ENCODE results near the gene CTSK. TPM values are rescaled to one million over a fixed set of nuclear protein-coding genes. Genes with fewer than 3 reads are reported as not detected.

The CTSK gene
- total RNA-seq, 1 experiment from 2014 or later = 4.2 TPM

DNA sequence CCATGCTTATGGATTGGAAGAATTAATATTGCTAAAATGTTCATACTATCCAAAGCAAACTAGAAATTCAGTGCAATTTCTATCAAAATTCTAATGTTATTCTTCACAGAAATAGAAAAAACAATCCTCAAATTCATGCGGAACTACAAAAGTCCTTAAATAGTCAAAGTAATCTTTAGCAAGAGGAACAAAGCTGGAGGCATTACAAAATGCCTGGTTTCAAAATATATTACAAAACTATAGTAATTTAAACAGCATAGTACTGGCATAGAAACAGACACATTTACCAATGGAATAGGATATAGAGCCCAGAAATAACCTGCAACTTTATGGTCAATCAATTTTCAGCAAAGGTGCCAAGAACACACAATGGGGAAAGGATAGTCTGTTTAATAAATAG lies 46.3 kb downstream of the CTSK start:
- DNase-seq = no peak
- H3K27me3 ChIP-seq (ENCODE audit: insufficient read depth, low read length) = no peaks in the 10 kb centered on the region
- no peak overlapping the region for H2BK15ac ChIP-seq (ENCODE audit: low read depth, low read length)
- H2AFZ ChIP-seq (ENCODE audit: low read length) = no peak overlapping the region
- H3K4me1 Mint-ChIP-seq = no peaks in the 10 kb centered on the region
- H2BK120ac ChIP-seq (ENCODE audit: low read depth, low read length, poor library complexity, severe bottlenecking) = no peak overlapping the region
- H2BK20ac ChIP-seq (ENCODE audit: low read depth, low read length, poor library complexity, severe bottlenecking) = no peak overlapping the region
- peaks cover 7% of the 10 kb centered on the region in 2 experiments for H3K9me3 Mint-ChIP-seq
- no peaks in the 10 kb centered on the region for H3K9me3 ChIP-seq (ENCODE audit: control insufficient read depth, low read depth, low read length)
- no peak overlapping the region for H3K27ac ChIP-seq (ENCODE audit: insufficient read length, low read depth, low read length)
- no peak overlapping the region for H3K9ac ChIP-seq (ENCODE audit: extremely low read depth, insufficient read length, low read length)
- H4K5ac ChIP-seq (ENCODE audit: insufficient read length, low read depth, low read length) = no peak overlapping the region
- no peak overlapping the region for H4K91ac ChIP-seq (ENCODE audit: insufficient read length, low read depth, low read length)
- no peak overlapping the region for H3K4ac ChIP-seq (ENCODE audit: low read depth, low read length)
- H3K4me1 ChIP-seq (ENCODE audit: insufficient read depth, low read length) = no peaks in the 10 kb centered on the region
- H3K23me2 ChIP-seq (ENCODE audit: insufficient read length, low read depth, low read length, poor library complexity, severe bottlenecking) = no peaks in the 10 kb centered on the region
- H3K23ac ChIP-seq (ENCODE audit: insufficient read length, low read depth, low read length) = no peak overlapping the region
- H3K56ac ChIP-seq (ENCODE audit: insufficient read length, low read depth, low read length) = no peak overlapping the region
- H2AK5ac ChIP-seq (ENCODE audit: insufficient read length, low read length) = no peak overlapping the region
- H3T11ph ChIP-seq (ENCODE audit: low read length) = no peak overlapping the region
- WGBS (ENCODE audit: extremely low coverage, insufficient read length, low lambda C conversion rate) = no CpG with 5 or more reads among the region's 1 CpG
- H3K4me3 Mint-ChIP-seq = no peak overlapping the region
- H3K79me1 ChIP-seq (ENCODE audit: insufficient read depth, low read depth, low read length, poor library complexity, severe bottlenecking) = no peaks in the 10 kb centered on the region
- no peak overlapping the region for H3K27ac Mint-ChIP-seq
- H4K8ac ChIP-seq (replicated peaks; ENCODE audit: insufficient read length, low read depth, low read length) = no peak overlapping the region
- TF ChIP-seq, protein P1, sequence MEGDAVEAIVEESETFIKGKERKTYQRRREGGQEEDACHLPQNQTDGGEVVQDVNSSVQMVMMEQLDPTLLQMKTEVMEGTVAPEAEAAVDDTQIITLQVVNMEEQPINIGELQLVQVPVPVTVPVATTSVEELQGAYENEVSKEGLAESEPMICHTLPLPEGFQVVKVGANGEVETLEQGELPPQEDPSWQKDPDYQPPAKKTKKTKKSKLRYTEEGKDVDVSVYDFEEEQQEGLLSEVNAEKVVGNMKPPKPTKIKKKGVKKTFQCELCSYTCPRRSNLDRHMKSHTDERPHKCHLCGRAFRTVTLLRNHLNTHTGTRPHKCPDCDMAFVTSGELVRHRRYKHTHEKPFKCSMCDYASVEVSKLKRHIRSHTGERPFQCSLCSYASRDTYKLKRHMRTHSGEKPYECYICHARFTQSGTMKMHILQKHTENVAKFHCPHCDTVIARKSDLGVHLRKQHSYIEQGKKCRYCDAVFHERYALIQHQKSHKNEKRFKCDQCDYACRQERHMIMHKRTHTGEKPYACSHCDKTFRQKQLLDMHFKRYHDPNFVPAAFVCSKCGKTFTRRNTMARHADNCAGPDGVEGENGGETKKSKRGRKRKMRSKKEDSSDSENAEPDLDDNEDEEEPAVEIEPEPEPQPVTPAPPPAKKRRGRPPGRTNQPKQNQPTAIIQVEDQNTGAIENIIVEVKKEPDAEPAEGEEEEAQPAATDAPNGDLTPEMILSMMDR (conservative IDR thresholded peaks at IDR 0.05) = no peak
- H3K14ac ChIP-seq (ENCODE audit: insufficient read depth, low read length) = no peak overlapping the region
- peaks cover 3% of the 10 kb centered on the region; the same call in 1 of the 2 replicates for H3K27me3 Mint-ChIP-seq (ENCODE audit: low read depth)
- H4K20me1 ChIP-seq (ENCODE audit: control insufficient read depth, insufficient read depth, insufficient read length) = no peaks in the 10 kb centered on the region
- H3K79me2 ChIP-seq (ENCODE audit: insufficient read depth, low read length) = no peaks in the 10 kb centered on the region
- H3K18ac ChIP-seq (ENCODE audit: insufficient read length, low read depth, low read length) = no peak overlapping the region
- H3K4me2 ChIP-seq (ENCODE audit: insufficient read depth, insufficient read length, low read length) = no peak overlapping the region
- no peak overlapping the region for H2BK12ac ChIP-seq (ENCODE audit: insufficient read length, low read depth, low read length)
- no peak overlapping the region for H2BK5ac ChIP-seq (ENCODE audit: insufficient read length, low read length)
- H3K36me3 Mint-ChIP-seq (ENCODE audit: insufficient read depth in 1 of 3, low read depth in 3 of 3) = peaks cover 0 to 7% (median 5%) of the 10 kb centered on the region in 3 experiments; a peak in 5 of 7 replicates
